T-helper 17 cell (primary cell): Measurements from ENCODE around the gene ZNF256. TPM values are rescaled to one million over a fixed set of nuclear protein-coding genes. Genes with fewer than 3 reads are reported as not detected.
"Not testable (repeated sequence)": the region's sequence is repeated elsewhere in the genome, so short reads cannot be mapped to it uniquely, and the experiment has no call there.

Experiments used
- ATAC-seq: fragments of 150-1000 bp; cut with Tn5 transposase; 2 replicates; pipeline ENCODE4 v1.10.0; 2021; ENCODE audit warnings: mild to moderate bottlenecking, moderate library complexity
- DNase-seq, 3 donors: peaks; one replicate each; pipeline versions ENCODE4 v3.0.0 to v3.0.0-alpha.2; 2020 to 2021
- H3K9me3 ChIP-seq: one replicate; pipeline ENCODE4 v1.7.0; 2013; ENCODE audit warnings: low read length, mild to moderate bottlenecking; ENCODE audit not compliant: control insufficient read depth, poor library complexity, severe bottlenecking
- H3K27ac Mint-ChIP-seq: one replicate; pipeline ENCODE4 v1.8.0; 2022; ENCODE audit warnings: mild to moderate bottlenecking, moderate library complexity, mixed read lengths
- H3K27me3 Mint-ChIP-seq: one replicate; pipeline ENCODE4 v1.8.0; 2022; ENCODE audit warnings: mixed read lengths
- H3K36me3 Mint-ChIP-seq: one replicate; pipeline ENCODE4 v1.8.0; 2022; ENCODE audit warnings: low read depth, mixed read lengths
- H3K4me1 Mint-ChIP-seq: one replicate; pipeline ENCODE4 v1.8.0; 2022; ENCODE audit warnings: mild to moderate bottlenecking, mixed read lengths
- H3K4me3 Mint-ChIP-seq: one replicate; pipeline ENCODE4 v1.8.0; 2022; ENCODE audit warnings: mild to moderate bottlenecking, moderate library complexity, mixed read lengths
- total RNA-seq, 4 donors: library from RNA in 2 of 4; stranded (reverse) in 2 of 4; gene quantifications; one replicate each; pipeline ENCODE4 v1.2.3 and lab custom pipeline; 2022 to 2026

Gene ZNF256
- total RNA-seq, 2 donors from 2014 or later, result 11.9 to 12.6 TPM

DNA sequence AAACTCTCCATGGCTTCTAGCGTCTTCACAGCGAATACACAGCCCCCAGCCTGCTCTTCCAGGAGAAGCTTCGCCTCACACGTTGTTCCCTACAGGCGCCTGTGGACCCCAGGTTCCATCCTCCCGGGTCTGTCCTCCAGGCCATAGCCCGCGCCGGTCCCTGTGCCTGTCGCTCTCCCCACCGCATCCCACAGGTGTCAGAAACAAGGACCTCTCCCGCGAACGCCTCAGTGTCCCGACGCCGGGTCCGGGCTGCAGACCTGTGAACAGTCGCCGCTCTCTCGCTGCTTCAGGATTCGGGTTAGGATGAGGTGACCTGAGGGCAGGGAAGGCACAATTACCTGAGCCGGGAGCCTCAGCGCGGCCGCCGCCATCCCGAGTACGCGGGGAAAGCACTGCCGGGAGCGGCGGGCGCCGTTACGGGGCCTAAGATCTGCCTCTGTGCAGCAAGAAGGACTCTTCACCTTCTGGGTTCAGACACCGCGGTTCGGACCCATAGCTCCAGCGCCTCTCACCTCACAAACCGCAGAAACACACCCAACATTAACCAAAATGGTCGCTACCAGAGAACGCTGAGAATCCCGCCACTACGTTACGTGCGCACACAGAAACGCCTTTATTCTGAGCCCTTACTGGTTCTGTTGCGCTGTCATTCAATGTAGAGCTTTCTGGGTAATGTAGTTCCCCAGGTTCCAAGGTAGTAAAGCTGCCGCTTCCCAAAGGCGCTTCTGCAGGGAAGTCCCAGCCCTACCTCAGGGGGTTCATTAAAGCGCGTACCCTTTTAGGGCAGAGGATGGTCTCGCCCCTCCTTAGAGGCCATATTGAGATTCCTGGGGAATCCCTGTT is 12.5 kb downstream of the ZNF256 start, which contains the start of gene ZNF418:
Gene ZNF418, minus strand, starts transcription at position 583 of the 846 bp plus-strand sequence. CDS start 1,580 bp downstream, outside the sequence.
- DNase-seq (peak in 2 of 3 donors; percentile 10 to 27), ATAC-seq (peak; percentile 99)
- Mint-ChIP-seq H3K27me3 (no peaks in the 10 kb centered on the region), H3K4me1 (peaks cover 4% of the 10 kb centered on the region), H3K27ac (peak within 1 kb of the TSS; percentile 85), H3K4me3 (peak within 1 kb of the TSS; percentile 87), H3K36me3 (no peaks in the 10 kb centered on the region)
- peaks cover 19% of the 10 kb centered on the region for H3K9me3 ChIP-seq

DNA sequence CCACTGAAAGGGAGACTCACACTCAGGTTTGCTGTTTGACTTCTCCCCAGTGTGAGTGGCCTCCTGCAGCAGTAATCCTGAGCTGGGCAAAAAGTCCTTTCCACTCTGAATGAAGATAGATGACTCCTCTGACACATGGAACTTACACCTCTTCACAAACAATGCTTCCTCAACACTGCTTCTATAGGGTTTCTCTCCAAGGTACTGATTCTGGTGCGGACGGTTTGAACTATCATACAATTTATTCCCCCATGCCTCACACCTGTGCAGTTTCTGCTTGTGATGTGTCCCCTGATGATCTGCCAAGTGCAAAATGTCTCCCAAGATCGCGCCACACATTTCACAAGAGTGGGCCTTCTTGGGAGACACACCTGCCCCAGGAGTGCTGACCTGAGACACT is 19.9 kb downstream of the ZNF256 start:
- H3K27me3 Mint-ChIP-seq, result no peaks in the 10 kb centered on the region
- ATAC-seq (no peak), DNase-seq (no peak)
- no peak overlapping the region for H3K4me3 Mint-ChIP-seq
- peaks cover 16% of the 10 kb centered on the region for H3K9me3 ChIP-seq
- H3K4me1 Mint-ChIP-seq, result no peaks in the 10 kb centered on the region
- H3K36me3 Mint-ChIP-seq, result no peaks in the 10 kb centered on the region
- no peak overlapping the region for H3K27ac Mint-ChIP-seq

DNA sequence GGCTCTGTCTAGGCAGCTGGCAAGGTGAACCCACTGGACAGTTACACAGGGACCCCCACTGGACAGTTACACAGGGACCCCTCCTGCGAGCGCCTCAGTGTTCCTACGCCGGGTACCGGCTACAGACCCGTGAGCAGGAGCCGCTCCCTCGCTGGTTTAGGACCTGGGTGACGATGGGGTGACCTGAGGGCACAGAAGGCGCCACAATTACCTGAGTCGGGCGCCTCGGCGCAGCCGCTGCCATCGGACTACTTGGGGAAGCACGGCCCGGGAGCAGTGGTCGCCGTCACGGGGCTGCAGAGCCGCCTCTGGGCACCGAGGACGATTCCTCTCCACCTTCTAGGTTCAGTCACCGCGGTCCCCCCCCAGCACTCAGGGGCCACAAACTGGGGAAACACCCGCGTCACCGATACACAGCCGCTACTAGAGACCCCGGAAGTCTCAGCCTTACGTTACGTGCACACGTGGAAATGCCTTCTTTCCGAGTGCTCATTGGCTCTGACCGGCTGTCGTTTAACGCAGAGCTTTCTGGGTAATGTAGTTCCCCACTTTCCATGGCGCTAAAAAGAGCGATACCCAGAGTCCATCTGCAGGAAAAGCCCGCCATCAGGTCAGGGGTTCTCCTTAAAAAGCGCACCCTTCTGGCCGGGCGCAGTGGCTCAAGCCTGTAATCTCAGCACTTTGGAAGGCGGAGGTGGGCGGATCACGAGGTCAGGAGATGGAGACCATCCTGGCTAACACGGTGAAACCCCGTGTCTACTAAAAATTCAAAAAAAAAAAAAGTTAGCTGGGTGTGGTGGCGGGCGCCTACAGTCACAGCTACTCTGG is 31.1 kb downstream of the ZNF256 start, which contains the start of gene ZNF417:
Gene ZNF417, minus strand, starts transcription at position 425 of the 828 bp plus-strand sequence. Its CDS starts 181 bp downstream, at position 244.
- not testable (repeated sequence) for H3K27me3 Mint-ChIP-seq, H3K9me3 ChIP-seq, H3K36me3 Mint-ChIP-seq
- Mint-ChIP-seq H3K4me3 (peak within 1 kb of the TSS; percentile 93), H3K27ac (peak within 1 kb of the TSS; percentile 98), H3K4me1 (peaks cover 15% of the 10 kb centered on the region)
- DNase-seq, result peak; percentile 71 to 79 (median 78)
- peak; percentile 98 for ATAC-seq

DNA sequence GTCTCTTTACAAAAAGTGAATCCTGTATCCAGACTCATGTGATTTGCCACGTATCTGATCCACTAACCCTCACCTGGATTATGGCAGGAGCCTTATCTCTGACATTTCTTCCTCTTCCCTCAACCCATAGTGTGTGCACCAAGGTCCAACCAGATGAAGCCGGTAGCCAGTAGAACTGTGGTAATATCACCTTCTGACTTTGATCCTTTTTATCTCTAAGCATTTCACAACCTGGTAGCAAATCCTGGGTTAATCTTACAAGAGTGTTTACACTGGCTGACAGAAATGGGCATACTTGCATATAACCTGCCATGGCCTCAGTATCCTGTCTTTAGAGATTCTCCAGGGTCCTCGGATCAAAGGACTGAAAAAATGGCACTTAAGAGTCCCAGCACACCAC is 33.0 kb downstream of the ZNF256 start:
- Mint-ChIP-seq H3K36me3 (no peaks in the 10 kb centered on the region), H3K27ac (no peak overlapping the region), H3K4me1 (peaks cover 15% of the 10 kb centered on the region), H3K27me3 (no peaks in the 10 kb centered on the region), H3K4me3 (peak overlapping the region; percentile 93)
- ATAC-seq (no peak), DNase-seq (no peak)
- peaks cover 6% of the 10 kb centered on the region for H3K9me3 ChIP-seq

DNA sequence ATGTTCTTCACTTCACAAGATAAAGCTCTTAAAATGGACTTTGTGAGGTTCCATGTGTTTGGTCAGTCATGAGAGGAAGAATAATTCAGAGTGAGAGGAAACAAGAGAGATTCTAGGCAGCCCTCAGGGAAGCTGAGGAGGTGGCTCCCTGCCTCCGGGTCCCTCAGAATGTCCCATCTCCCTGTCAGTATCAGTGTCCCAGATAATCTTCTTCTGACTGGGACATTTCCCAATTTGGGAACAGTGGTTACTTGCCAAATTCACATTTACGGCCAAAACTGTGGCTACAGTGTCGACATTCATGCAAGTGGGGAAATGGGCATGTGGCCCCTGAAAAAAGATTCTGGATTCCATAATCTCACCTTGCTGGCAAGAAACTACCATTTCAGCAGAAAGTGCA is 40.1 kb downstream of the ZNF256 start:
- H3K4me3 Mint-ChIP-seq, result no peak overlapping the region
- peaks cover 6% of the 10 kb centered on the region for H3K36me3 Mint-ChIP-seq
- peaks cover 10% of the 10 kb centered on the region for H3K9me3 ChIP-seq
- peaks cover 5% of the 10 kb centered on the region for H3K4me1 Mint-ChIP-seq
- no peaks in the 10 kb centered on the region for H3K27me3 Mint-ChIP-seq
- no peak for DNase-seq
- ATAC-seq, result no peak
- no peak overlapping the region for H3K27ac Mint-ChIP-seq

DNA sequence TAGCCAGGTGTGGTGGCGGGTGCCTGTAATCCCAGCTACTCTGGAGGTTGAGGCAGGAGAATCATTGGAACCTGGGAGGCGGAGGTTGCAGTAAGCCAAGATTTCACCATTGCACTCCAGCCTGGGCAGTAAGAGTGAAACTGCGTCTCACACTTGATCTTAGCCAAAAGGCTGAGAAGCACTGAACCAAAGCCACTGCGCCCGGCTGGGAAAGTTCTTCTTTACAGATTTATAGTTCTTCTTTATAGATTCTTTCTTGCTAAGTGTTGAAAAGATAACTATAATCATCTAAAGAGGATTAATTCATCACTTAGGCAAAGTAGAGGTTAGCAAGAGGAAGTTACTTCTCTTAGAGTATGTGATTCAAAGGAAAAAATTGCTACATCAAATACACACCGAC is 42.2 kb downstream of the ZNF256 start:
- Mint-ChIP-seq H3K4me3 (no peak overlapping the region), H3K36me3 (peaks cover 8% of the 10 kb centered on the region), H3K27ac (no peak overlapping the region), H3K27me3 (no peaks in the 10 kb centered on the region), H3K4me1 (peaks cover 2% of the 10 kb centered on the region)
- H3K9me3 ChIP-seq, result peaks cover 4% of the 10 kb centered on the region
- ATAC-seq (no peak), DNase-seq (no peak)

DNA sequence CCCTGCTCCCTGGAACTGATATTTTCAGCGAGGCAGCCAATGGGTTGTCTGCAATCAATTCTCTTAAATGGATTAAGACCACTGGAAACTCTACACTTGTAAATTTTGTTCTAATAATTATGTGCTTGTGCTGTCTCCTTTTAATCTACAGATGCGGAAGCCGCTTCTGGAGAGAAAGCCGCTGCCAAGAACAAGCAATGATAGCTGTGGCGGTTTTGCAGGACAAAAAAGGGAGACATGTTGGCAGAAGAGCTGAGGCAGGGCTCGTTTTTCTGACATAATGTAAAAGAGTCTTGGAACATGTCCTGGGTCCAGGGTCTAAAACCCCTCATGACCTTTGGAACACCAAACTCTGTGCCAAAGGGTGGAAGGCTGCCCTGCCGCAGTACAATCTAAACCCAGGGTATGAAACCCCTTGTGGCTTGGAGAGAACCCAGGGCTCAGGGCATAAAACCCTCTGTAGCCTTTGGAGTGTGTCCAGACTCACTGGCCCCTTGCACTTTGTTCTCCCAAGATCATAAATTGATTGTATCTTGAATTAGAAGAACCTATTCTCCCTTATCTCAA is 43.8 kb downstream of the ZNF256 start:
- H3K27me3 Mint-ChIP-seq, result no peaks in the 10 kb centered on the region
- ATAC-seq (no peak), DNase-seq (no peak)
- H3K27ac Mint-ChIP-seq, result peak overlapping the region; percentile 27
- peaks cover 2% of the 10 kb centered on the region for H3K36me3 Mint-ChIP-seq
- H3K4me1 Mint-ChIP-seq, result peaks cover 2% of the 10 kb centered on the region
- H3K4me3 Mint-ChIP-seq, result no peak overlapping the region
- H3K9me3 ChIP-seq, result peaks cover 4% of the 10 kb centered on the region

DNA sequence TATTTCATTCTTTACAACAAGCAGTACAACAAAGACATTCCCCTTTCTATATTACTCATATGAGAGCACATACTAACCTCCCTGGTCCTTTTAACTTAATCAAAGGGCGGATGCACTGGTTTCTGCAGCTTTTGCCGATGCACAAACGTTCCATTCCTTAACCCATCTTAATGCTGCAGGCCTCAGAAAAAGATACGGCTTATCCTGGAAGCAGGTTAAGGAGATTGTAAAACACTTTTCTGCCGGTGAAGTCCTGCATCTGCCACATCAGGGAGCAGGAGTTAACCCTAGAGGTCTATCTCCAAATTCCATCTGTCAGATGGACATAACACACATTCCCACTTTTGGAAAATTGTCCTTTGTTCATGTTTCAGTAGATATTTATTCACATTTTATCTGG is 47.2 kb downstream of the ZNF256 start:
- DNase-seq (no peak), ATAC-seq (no peak)
- Mint-ChIP-seq H3K4me1 (peaks cover 2% of the 10 kb centered on the region), H3K27me3 (no peaks in the 10 kb centered on the region), H3K4me3 (no peak overlapping the region), H3K36me3 (peaks cover 2% of the 10 kb centered on the region), H3K27ac (no peak overlapping the region)
- no peaks in the 10 kb centered on the region for H3K9me3 ChIP-seq

Other genes starting within 250 kb of the ZNF256 start
- gene ZNF154, start 238.5 kb downstream of the ZNF256 start, total RNA-seq, result 10 to 100 TPM in 1 of 2 donors, 1 to 10 TPM in 1; 1.9 to 20.0 TPM
- gene ZNF671, start 220.1 kb downstream of the ZNF256 start, total RNA-seq, result 1 to 10 TPM; 7.4 to 9.2 TPM
- gene ZNF776, start 200.9 kb downstream of the ZNF256 start, total RNA-seq, result 10 to 100 TPM; 12.4 to 13.6 TPM
- 10 to 100 TPM; 34.8 to 37.7 TPM for gene ZNF586, start 178.0 kb downstream of the ZNF256 start, total RNA-seq
- 10 to 100 TPM; 11.8 to 12.8 TPM for gene ZNF552, start 132.8 kb downstream of the ZNF256 start, total RNA-seq
- 10 to 100 TPM; 19.0 to 23.3 TPM for gene ZNF587B, start 117.4 kb downstream of the ZNF256 start, total RNA-seq
- 10 to 100 TPM; 44.1 to 50.4 TPM for gene ZNF587, start 97.8 kb downstream of the ZNF256 start, total RNA-seq
- gene ZNF814, start 58.7 kb downstream of the ZNF256 start, total RNA-seq, result 10 to 100 TPM; 23.4 to 37.1 TPM
- gene ZNF417, start 31.1 kb downstream of the ZNF256 start, total RNA-seq, result 10 to 100 TPM; 28.0 to 29.6 TPM
- 1 to 10 TPM; 2.7 to 6.5 TPM for gene ZNF418, start 12.3 kb downstream of the ZNF256 start, total RNA-seq
- under 1 TPM; 0.37 to 0.65 TPM for gene C19orf18, start 26.8 kb upstream of the ZNF256 start, total RNA-seq
- 1 to 10 TPM; 7.1 TPM for gene ZNF606, start 55.1 kb upstream of the ZNF256 start, total RNA-seq
- gene ZSCAN1, start 86.3 kb upstream of the ZNF256 start, total RNA-seq, result not detected
- gene ZNF135, start 111.6 kb upstream of the ZNF256 start, total RNA-seq, result under 1 TPM; 0.16 to 0.57 TPM
- 10 to 100 TPM; 29.3 to 30.7 TPM for gene ZSCAN18, start 150.5 kb upstream of the ZNF256 start, total RNA-seq
- 10 to 100 TPM; 10.8 to 12.5 TPM for gene ZNF329, start 203.1 kb upstream of the ZNF256 start, total RNA-seq
- gene ZNF274, start 235.4 kb upstream of the ZNF256 start, total RNA-seq, result 10 to 100 TPM; 30.4 to 41.0 TPM